Naive B cell (primary cell): ENCODE measurements around the gene BCAS1. TPM values are rescaled to one million over a fixed set of nuclear protein-coding genes. Genes with fewer than 3 reads are reported as not detected.

Experiments
- ATAC-seq, 2 donors: fragments of 150-1000 bp; cut with Tn5 transposase; 2 replicates each; pipeline ENCODE4 v1.10.0; 2021; ENCODE audit warnings: low read depth in 2 of 2, mild to moderate bottlenecking in 2 of 2, moderate library complexity in 2 of 2
- DNase-seq: peaks from one replicate; pipeline ENCODE4 v3.0.0; 2022
- H3K27ac Mint-ChIP-seq, 6 donors: one replicate each; pipeline ENCODE4 v1.8.0; 2020 to 2022; ENCODE audit warnings: mild to moderate bottlenecking in 6 of 6, mixed read lengths in 6 of 6, moderate library complexity in 5 of 6, inconsistent platforms in 2 of 6
- H3K27me3 Mint-ChIP-seq, 3 donors: one replicate each; pipeline ENCODE4 v1.8.0; 2021 to 2022; ENCODE audit warnings: mixed read lengths in 3 of 3, mild to moderate bottlenecking in 1 of 3
- H3K36me3 Mint-ChIP-seq, 2 donors: one replicate each; pipeline ENCODE4 v1.8.0; 2020 to 2022; ENCODE audit warnings: mixed read lengths in 2 of 2, inconsistent platforms in 1 of 2, mild to moderate bottlenecking in 1 of 2
- H3K4me1 Mint-ChIP-seq, 3 donors: one replicate each; pipeline ENCODE4 v1.8.0; 2020 to 2022; ENCODE audit warnings: mixed read lengths in 3 of 3, inconsistent platforms in 1 of 3, mild to moderate bottlenecking in 1 of 3, moderate library complexity in 1 of 3
- H3K4me3 Mint-ChIP-seq, 8 donors: one replicate each; pipeline ENCODE4 v1.8.0; 2020 to 2022; ENCODE audit warnings: mild to moderate bottlenecking in 8 of 8, mixed read lengths in 8 of 8, moderate library complexity in 8 of 8, inconsistent platforms in 2 of 8
- H3K9me3 Mint-ChIP-seq, 7 donors: one replicate each; pipeline ENCODE4 v1.8.0; 2020 to 2022; ENCODE audit warnings: mixed read lengths in 7 of 7, mild to moderate bottlenecking in 5 of 7, inconsistent platforms in 2 of 7, moderate library complexity in 1 of 7
- polyA plus RNA-seq, 6 donors: library from polyadenylated mRNA; unstranded; fragments of 300-500 nt; fragmentation: Illumina TruSeq; gene quantifications; one replicate each; pipeline ENCODE4 v1.2.3, GENCODE V29; 2021; ENCODE audit warnings: low read depth in 6 of 6

The BCAS1 gene
- polyA plus RNA-seq, 6 donors from 2014 or later = 0.19 to 0.23 TPM; not detected in 4

GRCh38 chr20:54048481-54048880 lies 21.9 kb downstream of the BCAS1 start:
- Mint-ChIP-seq H3K4me1 (peaks cover 6 to 10% (median 9%) of the 10 kb centered on the region in 3 donors), H3K27ac (peak overlapping the region in 1 of 6 donors; percentile 11), H3K36me3 (peaks cover 8 to 10% of the 10 kb centered on the region in 2 donors), H3K9me3 (peaks cover 3 to 35% (median 12%) of the 10 kb centered on the region in 7 donors), H3K27me3 (peaks cover 0 to 23% (median 15%) of the 10 kb centered on the region in 3 donors), H3K4me3 (peak overlapping the region in 1 of 8 donors; percentile 18)
- ATAC-seq = no peak
- no peak for DNase-seq

GRCh38 chr20:54047720-54048119 lies 22.7 kb downstream of the BCAS1 start:
- DNase-seq (no peak), ATAC-seq (no peak)
- H3K9me3 Mint-ChIP-seq = peaks cover 3 to 35% (median 12%) of the 10 kb centered on the region in 7 donors

GRCh38 chr20:54047048-54047447 lies 23.3 kb downstream of the BCAS1 start:
- Mint-ChIP-seq H3K4me3 (no peak overlapping the region), H3K36me3 (peaks cover 8 to 10% of the 10 kb centered on the region in 2 donors), H3K9me3 (peaks cover 3 to 35% (median 12%) of the 10 kb centered on the region in 7 donors), H3K4me1 (peaks cover 6 to 10% (median 9%) of the 10 kb centered on the region in 3 donors), H3K27me3 (peaks cover 2 to 23% (median 19%) of the 10 kb centered on the region in 3 donors), H3K27ac (no peak overlapping the region)
- DNase-seq (no peak), ATAC-seq (no peak)

More at GRCh38 chr20:54047720-54048119, 22.7 kb downstream of the BCAS1 start:
- H3K27me3 Mint-ChIP-seq = peaks cover 0 to 23% (median 19%) of the 10 kb centered on the region in 3 donors
- no peak overlapping the region for H3K4me3 Mint-ChIP-seq
- peaks cover 8 to 10% of the 10 kb centered on the region in 2 donors for H3K36me3 Mint-ChIP-seq
- peaks cover 6 to 10% (median 9%) of the 10 kb centered on the region in 3 donors for H3K4me1 Mint-ChIP-seq
- no peak overlapping the region for H3K27ac Mint-ChIP-seq

- H3K4me1 Mint-ChIP-seq = peaks cover 6 to 10% (median 9%) of the 10 kb centered on the region in 3 donors
- H3K27ac Mint-ChIP-seq = no peak overlapping the region
- no peak for ATAC-seq
Measured at GRCh38 chr20:54044156-54044555, 26.2 kb downstream of the BCAS1 start.

GRCh38 chr20:54043076-54043967 lies 27.1 kb downstream of the BCAS1 start:
- Mint-ChIP-seq H3K27me3 (peaks cover 19 to 24% (median 23%) of the 10 kb centered on the region in 3 donors), H3K27ac (no peak overlapping the region), H3K9me3 (peaks cover 2 to 25% (median 12%) of the 10 kb centered on the region in 7 donors), H3K36me3 (peaks cover 8 to 10% of the 10 kb centered on the region in 2 donors), H3K4me3 (no peak overlapping the region), H3K4me1 (peaks cover 6 to 10% (median 9%) of the 10 kb centered on the region in 3 donors)
- no peak for ATAC-seq
- DNase-seq = no peak

More at GRCh38 chr20:54044156-54044555, 26.2 kb downstream of the BCAS1 start:
- DNase-seq = no peak
- peaks cover 8 to 10% of the 10 kb centered on the region in 2 donors for H3K36me3 Mint-ChIP-seq
- H3K9me3 Mint-ChIP-seq = peaks cover 3 to 34% (median 12%) of the 10 kb centered on the region in 7 donors
- H3K27me3 Mint-ChIP-seq = peaks cover 16 to 24% (median 17%) of the 10 kb centered on the region in 3 donors
- no peak overlapping the region for H3K4me3 Mint-ChIP-seq

- H3K9me3 Mint-ChIP-seq = peaks cover 0 to 12% (median 2%) of the 10 kb centered on the region in 7 donors
- H3K27ac Mint-ChIP-seq = no peak overlapping the region
- no peaks in the 10 kb centered on the region for H3K36me3 Mint-ChIP-seq
- no peak overlapping the region for H3K4me3 Mint-ChIP-seq
- peaks cover 24 to 26% (median 24%) of the 10 kb centered on the region in 3 donors for H3K27me3 Mint-ChIP-seq
- ATAC-seq (no peak), DNase-seq (no peak)
- no peaks in the 10 kb centered on the region for H3K4me1 Mint-ChIP-seq
Measured at GRCh38 chr20:54042021-54042420, 28.4 kb downstream of the BCAS1 start.

- Mint-ChIP-seq H3K4me3 (no peak overlapping the region), H3K36me3 (no peaks in the 10 kb centered on the region), H3K27ac (peak overlapping the region in 1 of 6 donors; percentile 62), H3K27me3 (peaks cover 24 to 26% (median 24%) of the 10 kb centered on the region in 3 donors), H3K9me3 (peaks cover 0 to 9% (median 2%) of the 10 kb centered on the region in 7 donors), H3K4me1 (no peaks in the 10 kb centered on the region)
- no peak for DNase-seq
- ATAC-seq = no peak
Measured at GRCh38 chr20:54041336-54041735, 29.1 kb downstream of the BCAS1 start.

GRCh38 chr20:54040531-54040930 lies 29.9 kb downstream of the BCAS1 start:
- Mint-ChIP-seq H3K4me1 (no peaks in the 10 kb centered on the region), H3K27ac (no peak overlapping the region), H3K27me3 (peaks cover 24 to 26% (median 24%) of the 10 kb centered on the region in 3 donors), H3K36me3 (no peaks in the 10 kb centered on the region), H3K9me3 (peaks cover 0 to 6% (median 0%) of the 10 kb centered on the region in 7 donors), H3K4me3 (no peak overlapping the region)
- ATAC-seq (no peak), DNase-seq (no peak)

- DNase-seq = no peak
- Mint-ChIP-seq H3K27me3 (peaks cover 24 to 29% (median 26%) of the 10 kb centered on the region in 3 donors), H3K36me3 (no peaks in the 10 kb centered on the region), H3K27ac (no peak overlapping the region), H3K4me3 (no peak overlapping the region), H3K9me3 (no peaks in the 10 kb centered on the region), H3K4me1 (no peaks in the 10 kb centered on the region)
- no peak for ATAC-seq
Measured at GRCh38 chr20:54038961-54039360, 31.4 kb downstream of the BCAS1 start.

- DNase-seq = no peak
- H3K36me3 Mint-ChIP-seq = no peaks in the 10 kb centered on the region
- no peak overlapping the region for H3K4me3 Mint-ChIP-seq
- H3K9me3 Mint-ChIP-seq = peaks cover 0 to 7% (median 0%) of the 10 kb centered on the region in 7 donors
- H3K4me1 Mint-ChIP-seq = no peaks in the 10 kb centered on the region
- H3K27me3 Mint-ChIP-seq = peaks cover 31 to 35% (median 32%) of the 10 kb centered on the region in 3 donors
- ATAC-seq = no peak
- H3K27ac Mint-ChIP-seq = no peak overlapping the region
Measured at GRCh38 chr20:54037525-54037924, 32.9 kb downstream of the BCAS1 start.

- H3K27ac Mint-ChIP-seq = no peak overlapping the region
- no peak for ATAC-seq
- H3K27me3 Mint-ChIP-seq = peaks cover 10 to 57% (median 56%) of the 10 kb centered on the region in 3 donors
- DNase-seq = no peak
- H3K9me3 Mint-ChIP-seq = peaks cover 0 to 19% (median 2%) of the 10 kb centered on the region in 7 donors
- peaks cover 0 to 7% of the 10 kb centered on the region in 2 donors for H3K36me3 Mint-ChIP-seq
- no peaks in the 10 kb centered on the region for H3K4me1 Mint-ChIP-seq
- H3K4me3 Mint-ChIP-seq = no peak overlapping the region
Measured at GRCh38 chr20:54029643-54030042, 40.8 kb downstream of the BCAS1 start.

- no peaks in the 10 kb centered on the region for H3K4me1 Mint-ChIP-seq
- DNase-seq (no peak), ATAC-seq (no peak)
- H3K36me3 Mint-ChIP-seq = peaks cover 0 to 7% of the 10 kb centered on the region in 2 donors
- H3K27me3 Mint-ChIP-seq = peaks cover 14 to 58% (median 56%) of the 10 kb centered on the region in 3 donors
- H3K27ac Mint-ChIP-seq = no peak overlapping the region
- peaks cover 0 to 19% (median 2%) of the 10 kb centered on the region in 7 donors for H3K9me3 Mint-ChIP-seq
- H3K4me3 Mint-ChIP-seq = no peak overlapping the region
Measured at GRCh38 chr20:54029176-54029575, 41.2 kb downstream of the BCAS1 start.

- peaks cover 0 to 7% of the 10 kb centered on the region in 2 donors for H3K36me3 Mint-ChIP-seq
Measured at GRCh38 chr20:54028276-54029011, 42.0 kb downstream of the BCAS1 start.

More at GRCh38 chr20:54028276-54029011, 42.0 kb downstream of the BCAS1 start:
- Mint-ChIP-seq H3K9me3 (peaks cover 0 to 19% (median 2%) of the 10 kb centered on the region in 7 donors), H3K4me3 (no peak overlapping the region), H3K27ac (no peak overlapping the region), H3K27me3 (peaks cover 14 to 58% (median 56%) of the 10 kb centered on the region in 3 donors), H3K4me1 (no peaks in the 10 kb centered on the region)
- DNase-seq (no peak), ATAC-seq (no peak)
